Natural killer cell (primary cell): Measurements from ENCODE around the gene SLC25A33. TPM values are rescaled to one million over a fixed set of nuclear protein-coding genes. Genes with fewer than 3 reads are reported as not detected.
"Not testable (repeated sequence)": the region's sequence is repeated elsewhere in the genome, so short reads cannot be mapped to it uniquely, and the experiment has no call there.

ENCODE experiments used
- ATAC-seq, 3 donors: fragments of 150-1000 bp in 2 of 3; fragments of 200-7000 bp in 1 of 3; cut with Tn5 transposase; 1 replicate in 1 of 3; 2 replicates in 2 of 3; pipeline ENCODE4 v1.10.0; 2021; ENCODE audit warnings: mild to moderate bottlenecking in 2 of 3, moderate library complexity in 2 of 3
- DNase-seq, 2 donors: peaks; one replicate each; pipeline versions ENCODE4 v3.0.0 to v3.0.0-alpha.2; 2013 to 2021; ENCODE audit warnings: mixed read lengths in 1 of 2
- H3K27ac ChIP-seq: one replicate; pipeline ENCODE4 v1.5.1; 2013; ENCODE audit warnings: mild to moderate bottlenecking, low read length
- H3K27me3 ChIP-seq: one replicate; pipeline ENCODE4 v1.6.1; 2013; ENCODE audit warnings: low read length; ENCODE audit not compliant: control insufficient read depth, insufficient read depth
- H3K36me3 ChIP-seq: one replicate; pipeline ENCODE4 v1.6.1; 2013; ENCODE audit warnings: low read length; ENCODE audit not compliant: control insufficient read depth, insufficient read depth
- H3K4me1 ChIP-seq: one replicate; pipeline ENCODE4 v1.6.1; 2013; ENCODE audit warnings: low read length; ENCODE audit not compliant: control insufficient read depth, insufficient read depth
- H3K4me3 ChIP-seq: one replicate; pipeline ENCODE4 v1.5.1; 2013; ENCODE audit warnings: low read length
- H3K9me3 ChIP-seq: one replicate; pipeline ENCODE4 v1.6.1; 2013; ENCODE audit warnings: low read length; ENCODE audit not compliant: control insufficient read depth, insufficient read depth
- H3K27ac Mint-ChIP-seq, 2 donors: one replicate each; pipeline ENCODE4 v1.8.0; 2022; ENCODE audit warnings: mild to moderate bottlenecking in 2 of 2, mixed read lengths in 2 of 2, moderate library complexity in 1 of 2
- H3K27me3 Mint-ChIP-seq, 2 donors: one replicate each; pipeline ENCODE4 v1.8.0; 2022; ENCODE audit warnings: low read depth in 2 of 2, mixed read lengths in 2 of 2
- H3K36me3 Mint-ChIP-seq: one replicate; pipeline ENCODE4 v1.8.0; 2022; ENCODE audit warnings: mixed read lengths
- H3K4me1 Mint-ChIP-seq, 2 donors: one replicate each; pipeline ENCODE4 v1.8.0; 2022; ENCODE audit warnings: mixed read lengths in 2 of 2
- H3K4me3 Mint-ChIP-seq: one replicate; pipeline ENCODE4 v1.8.0; 2022; ENCODE audit warnings: mild to moderate bottlenecking, moderate library complexity, mixed read lengths
- H3K9me3 Mint-ChIP-seq, 2 donors: one replicate each; pipeline ENCODE4 v1.8.0; 2022; ENCODE audit warnings: mixed read lengths in 2 of 2
- WGBS: methylation state at CpG from one replicate; pipeline ENCODE4 v1.1.7; 2013; ENCODE audit warnings: missing lambda C conversion rate; ENCODE audit not compliant: insufficient coverage; 5-methylcytosine and 5-hydroxymethylcytosine counted together
- intact Hi-C: fragments of 100-400 bp; cut with micrococcal nuclease; formaldehyde crosslinking; loops from one replicate; pipeline ENCODE4 v1.14.2; 2022
- total RNA-seq, 4 donors: library from RNA; stranded (reverse); fragments of 120-200 nt in 1 of 4; gene quantifications; one replicate each; pipeline versions ENCODE4 v1.2.3 to v1.2.4, GENCODE V29; 2013 to 2022
- TF ChIP-seq, protein P1 (sequence below): fragments of 200-600 bp; IDR thresholded peaks from one replicate; pipeline ENCODE4 v1.8.0; 2022; ENCODE audit warnings: antibody characterized with exemption

Gene SLC25A33
- total RNA-seq, 3 donors from 2014 or later (not counting 1 experiment from before 2014, with no cell fraction given), result 7.0 to 9.0 (median 7.6) TPM

GRCh38 chr1:9503001-9503675 lies 36.1 kb upstream of the SLC25A33 start:
- H3K27ac Mint-ChIP-seq, result no peak overlapping the region
- ATAC-seq (no peak), DNase-seq (no peak)
- Histone ChIP-seq H3K36me3 (no peaks in the 10 kb centered on the region), H3K27me3 (no peaks in the 10 kb centered on the region), H3K27ac (no peak overlapping the region), H3K4me3 (no peak overlapping the region), H3K4me1 (no peaks in the 10 kb centered on the region), H3K9me3 (no peaks in the 10 kb centered on the region)
- intact Hi-C loops, result no loop called here
- TF ChIP-seq, protein P1, sequence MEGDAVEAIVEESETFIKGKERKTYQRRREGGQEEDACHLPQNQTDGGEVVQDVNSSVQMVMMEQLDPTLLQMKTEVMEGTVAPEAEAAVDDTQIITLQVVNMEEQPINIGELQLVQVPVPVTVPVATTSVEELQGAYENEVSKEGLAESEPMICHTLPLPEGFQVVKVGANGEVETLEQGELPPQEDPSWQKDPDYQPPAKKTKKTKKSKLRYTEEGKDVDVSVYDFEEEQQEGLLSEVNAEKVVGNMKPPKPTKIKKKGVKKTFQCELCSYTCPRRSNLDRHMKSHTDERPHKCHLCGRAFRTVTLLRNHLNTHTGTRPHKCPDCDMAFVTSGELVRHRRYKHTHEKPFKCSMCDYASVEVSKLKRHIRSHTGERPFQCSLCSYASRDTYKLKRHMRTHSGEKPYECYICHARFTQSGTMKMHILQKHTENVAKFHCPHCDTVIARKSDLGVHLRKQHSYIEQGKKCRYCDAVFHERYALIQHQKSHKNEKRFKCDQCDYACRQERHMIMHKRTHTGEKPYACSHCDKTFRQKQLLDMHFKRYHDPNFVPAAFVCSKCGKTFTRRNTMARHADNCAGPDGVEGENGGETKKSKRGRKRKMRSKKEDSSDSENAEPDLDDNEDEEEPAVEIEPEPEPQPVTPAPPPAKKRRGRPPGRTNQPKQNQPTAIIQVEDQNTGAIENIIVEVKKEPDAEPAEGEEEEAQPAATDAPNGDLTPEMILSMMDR, result no peak
- H3K4me1 Mint-ChIP-seq, result peaks cover 0 to 8% of the 10 kb centered on the region in 2 donors
- 91% methylated on average over 16 of the region's 18 CpGs for WGBS
- no peaks in the 10 kb centered on the region for H3K36me3 Mint-ChIP-seq
- no peaks in the 10 kb centered on the region for H3K9me3 Mint-ChIP-seq
- peaks cover 0 to 10% of the 10 kb centered on the region in 2 donors for H3K27me3 Mint-ChIP-seq
- H3K4me3 Mint-ChIP-seq, result no peak overlapping the region

DNA sequence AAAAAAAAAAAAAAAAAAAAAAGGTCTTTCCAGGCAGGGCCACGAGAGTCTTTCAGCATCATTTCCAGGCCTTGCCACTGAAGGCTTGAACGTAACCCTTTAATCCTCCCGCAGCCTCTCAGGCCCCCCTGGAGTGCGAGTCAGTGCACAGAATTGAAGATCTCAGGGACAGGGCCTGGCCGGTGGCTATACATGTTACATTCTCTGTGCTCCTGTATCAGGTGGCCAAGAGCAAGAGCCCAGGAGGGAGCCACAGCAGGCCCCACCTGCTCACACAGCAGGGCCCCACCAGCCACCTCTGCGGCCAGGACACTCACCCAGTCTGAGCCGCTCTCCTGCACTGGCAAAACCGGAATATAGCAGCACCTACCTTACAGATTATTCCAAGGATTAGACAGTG lies 34.1 kb upstream of the SLC25A33 start:
- Mint-ChIP-seq H3K9me3 (no peaks in the 10 kb centered on the region), H3K36me3 (no peaks in the 10 kb centered on the region), H3K27me3 (peaks cover 0 to 5% of the 10 kb centered on the region in 2 donors), H3K27ac (no peak overlapping the region), H3K4me3 (no peak overlapping the region), H3K4me1 (peaks cover 0 to 8% of the 10 kb centered on the region in 2 donors)
- no peak for ATAC-seq
- DNase-seq, result no peak
- H3K27me3 ChIP-seq, result no peaks in the 10 kb centered on the region
- intact Hi-C loops, result no loop called here
- H3K4me3 ChIP-seq, result no peak overlapping the region
- H3K27ac ChIP-seq, result no peak overlapping the region
- no peaks in the 10 kb centered on the region for H3K4me1 ChIP-seq
- TF ChIP-seq, protein P1, result no peak
- WGBS, result 84% methylated on average over 8 of the region's 8 CpGs
- H3K9me3 ChIP-seq, result no peaks in the 10 kb centered on the region
- H3K36me3 ChIP-seq, result no peaks in the 10 kb centered on the region

GRCh38 chr1:9506901-9507300 lies 32.4 kb upstream of the SLC25A33 start:
- H3K4me3 ChIP-seq, result no peak overlapping the region
- DNase-seq (no peak), ATAC-seq (no peak)
- H3K36me3 ChIP-seq, result no peaks in the 10 kb centered on the region
- no peaks in the 10 kb centered on the region for H3K9me3 ChIP-seq
- Mint-ChIP-seq H3K9me3 (no peaks in the 10 kb centered on the region), H3K27me3 (peaks cover 0 to 5% of the 10 kb centered on the region in 2 donors), H3K27ac (no peak overlapping the region), H3K4me1 (no peaks in the 10 kb centered on the region), H3K4me3 (no peak overlapping the region), H3K36me3 (no peaks in the 10 kb centered on the region)
- no peaks in the 10 kb centered on the region for H3K27me3 ChIP-seq
- intact Hi-C loops, result no loop called here
- TF ChIP-seq, protein P1, result no peak
- no peaks in the 10 kb centered on the region for H3K4me1 ChIP-seq
- no peak overlapping the region for H3K27ac ChIP-seq
- WGBS, result 89% methylated on average over 8 of the region's 8 CpGs

- DNase-seq (no peak), ATAC-seq (no peak)
- Mint-ChIP-seq H3K27ac (no peak overlapping the region), H3K27me3 (peaks cover 0 to 2% of the 10 kb centered on the region in 2 donors), H3K9me3 (no peaks in the 10 kb centered on the region), H3K4me1 (no peaks in the 10 kb centered on the region), H3K36me3 (no peaks in the 10 kb centered on the region), H3K4me3 (no peak overlapping the region)
- Histone ChIP-seq H3K9me3 (no peaks in the 10 kb centered on the region), H3K27me3 (no peaks in the 10 kb centered on the region), H3K36me3 (no peaks in the 10 kb centered on the region), H3K27ac (no peak overlapping the region), H3K4me3 (no peak overlapping the region), H3K4me1 (no peaks in the 10 kb centered on the region)
- intact Hi-C loops, result no loop called here
- WGBS, result 94% methylated on average over 6 of the region's 6 CpGs
- TF ChIP-seq, protein P1, result no peak
Measured at GRCh38 chr1:9510130-9510529, 29.1 kb upstream of the SLC25A33 start.

DNA sequence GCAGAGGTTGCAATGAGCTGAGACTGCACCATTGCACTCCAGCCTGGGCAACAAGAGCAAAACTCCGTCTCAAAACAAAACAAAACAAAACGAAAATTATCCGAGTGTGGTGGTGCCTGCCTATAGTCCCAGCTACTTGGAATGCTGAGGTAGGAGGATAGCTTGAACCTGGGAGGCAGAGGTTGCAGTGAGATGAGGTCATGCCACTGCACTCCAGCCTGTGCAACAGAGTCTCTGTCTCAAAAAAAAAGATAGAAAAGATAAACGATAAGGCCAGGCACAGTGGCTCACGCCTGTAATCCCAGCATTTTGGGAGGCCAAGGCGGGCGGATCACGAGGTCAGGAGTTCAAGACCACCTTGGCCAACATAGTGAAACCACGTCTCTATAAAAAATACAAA lies 23.7 kb upstream of the SLC25A33 start:
- H3K4me3 ChIP-seq, H3K4me3 Mint-ChIP-seq, H3K4me1 Mint-ChIP-seq, H3K4me1 ChIP-seq, H3K36me3 ChIP-seq, H3K9me3 Mint-ChIP-seq, H3K27me3 Mint-ChIP-seq, H3K27ac ChIP-seq, H3K9me3 ChIP-seq, H3K27me3 ChIP-seq, H3K27ac Mint-ChIP-seq, H3K36me3 Mint-ChIP-seq, ATAC-seq, intact Hi-C loops, DNase-seq: not testable (repeated sequence)
- WGBS, result 94% methylated on average over 9 of the region's 9 CpGs
